Sigmoid colon (tissue), 4 donors: ENCODE data around the gene CCND3.

Source experiments
- CTCF ChIP-seq, 4 experiments: fragments of 450-650 bp in 3 of 4; fragments of 200-600 bp in 1 of 4; IDR thresholded peaks; one replicate each; pipeline ENCODE4 v1.5.1; 2016 to 2019; ENCODE audit warnings: antibody characterized with exemption in 4 of 4, mild to moderate bottlenecking in 3 of 4, moderate library complexity in 2 of 4
- POLR2A ChIP-seq, 2 donors: fragments of 450-650 bp; IDR thresholded peaks; one replicate each; pipeline ENCODE4 v1.6.1; 2016; ENCODE audit warnings: antibody characterized with exemption in 2 of 2, mild to moderate bottlenecking in 2 of 2, moderate library complexity in 2 of 2
- POLR2AphosphoS5 ChIP-seq, 4 donors: sonication (generic); formaldehyde crosslinking; IDR thresholded peaks; one replicate each; pipeline ENCODE4 v1.6.1; 2017; ENCODE audit warnings: antibody characterized with exemption in 4 of 4

- no peak for TF ChIP-seq CTCF (IDR thresholded peaks at IDR 0.05)
- no peak for TF ChIP-seq POLR2AphosphoS5 (IDR thresholded peaks at IDR 0.05)
- TF ChIP-seq POLR2A (IDR thresholded peaks at IDR 0.05), result no peak
Measured at GRCh38 chr6:41914869-41915530, 26.6 kb downstream of the CCND3 start.
